ENCODE results near the gene LCMT2.
A peak's percentile ranks its signal among the peaks of the same experiment; 100 is the strongest.

The LCMT2 gene

GRCh38 chr15:43281926-43282602, 48.3 kb downstream of the LCMT2 start:
- Histone ChIP-seq H2BK120ac (ENCODE audit: low read depth, low read length) (no peak overlapping the region), H2BK12ac (ENCODE audit: low read length) (no peak overlapping the region), H3K27ac (replicated peaks; ENCODE audit: low read length) (no peak overlapping the region), H3K4ac (ENCODE audit: low read length) (no peak overlapping the region), H3K18ac (ENCODE audit: low read length) (peak overlapping the region; percentile 6), H3K4me3 (ENCODE audit: low read length in 2 of 2) (no peak overlapping the region), H2BK15ac (ENCODE audit: low read length) (no peak overlapping the region), H3K14ac (ENCODE audit: low read length) (no peak overlapping the region), H3K23ac (ENCODE audit: low read depth, low read length, poor library complexity) (no peak overlapping the region), H3K9me3 (replicated peaks in 1 of 2; ENCODE audit: control insufficient read depth in 2 of 2, insufficient read depth in 1 of 2, low read depth in 1 of 2, low read length in 2 of 2) (no peaks in the 10 kb centered on the region), H4K8ac (ENCODE audit: low read depth, low read length) (no peak overlapping the region), H3K9ac (ENCODE audit: low read depth, low read length, poor library complexity) (no peak overlapping the region), H3K79me1 (ENCODE audit: low read depth, low read length) (no peaks in the 10 kb centered on the region), H4K91ac (ENCODE audit: low read depth, low read length, poor library complexity) (no peak overlapping the region), H3K4me2 (ENCODE audit: insufficient read depth, low read length, poor library complexity, severe bottlenecking) (no peak overlapping the region), H3K4me1 (ENCODE audit: control insufficient read depth in 2 of 2, insufficient read depth in 1 of 2, low read depth in 1 of 2, low read length in 2 of 2) (no peaks in the 10 kb centered on the region), H3K27me3 (ENCODE audit: control insufficient read depth in 3 of 3, insufficient read depth in 3 of 3, low read depth in 1 of 3, low read length in 3 of 3) (peaks cover 0 to 22% (median under 1%) of the 10 kb centered on the region in 3 experiments), H3K36me3 (replicated peaks in 1 of 2; ENCODE audit: control insufficient read depth in 2 of 2, insufficient read depth in 2 of 2, low read length in 2 of 2) (no peaks in the 10 kb centered on the region), H2BK5ac (ENCODE audit: low read length) (no peak overlapping the region), H2AK5ac (ENCODE audit: low read depth, low read length) (no peak overlapping the region), H2AFZ (ENCODE audit: low read length) (no peak overlapping the region)
- DNase-seq (ENCODE audit: low spot score), result no peak
- WGBS, 2 donors (ENCODE audit: extremely low coverage in 2 of 2, insufficient read length in 2 of 2, insufficient replicate concordance in 1 of 2), result no CpG with 5 or more reads among the region's 12 CpGs

DNA sequence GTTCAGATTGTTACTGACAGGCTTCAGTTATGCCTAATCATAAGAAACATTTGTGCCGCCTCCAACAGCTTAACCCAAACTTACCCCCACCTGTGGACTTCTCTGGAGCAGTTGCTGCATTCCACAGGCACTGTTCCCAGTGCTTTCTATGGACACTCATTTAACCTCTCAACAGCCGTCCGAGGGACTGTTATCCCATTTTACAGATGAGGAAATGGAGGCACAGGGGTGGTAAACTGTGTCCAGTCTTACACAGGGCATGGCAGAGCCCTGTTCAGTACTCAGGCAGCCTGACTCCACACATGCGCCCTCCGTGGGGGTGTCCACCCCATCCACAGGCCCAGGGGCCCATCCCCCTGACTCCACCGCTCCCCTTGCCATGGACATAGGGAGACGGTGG, 49.4 kb downstream of the LCMT2 start:
- no peak overlapping the region for H2BK120ac ChIP-seq (ENCODE audit: low read depth, low read length)
- H3K79me1 ChIP-seq (ENCODE audit: low read depth, low read length), result no peaks in the 10 kb centered on the region
- no peak overlapping the region for H2AK5ac ChIP-seq (ENCODE audit: low read depth, low read length)
- no peak overlapping the region for H3K18ac ChIP-seq (ENCODE audit: low read length)
- no peak overlapping the region for H2BK12ac ChIP-seq (ENCODE audit: low read length)
- H3K36me3 ChIP-seq (replicated peaks in 1 of 2; ENCODE audit: control insufficient read depth in 2 of 2, insufficient read depth in 2 of 2, low read length in 2 of 2), result no peaks in the 10 kb centered on the region
- no peak overlapping the region for H2AFZ ChIP-seq (ENCODE audit: low read length)
- H2BK15ac ChIP-seq (ENCODE audit: low read length), result no peak overlapping the region
- H3K9ac ChIP-seq (ENCODE audit: low read depth, low read length, poor library complexity), result no peak overlapping the region
- no peak overlapping the region for H3K14ac ChIP-seq (ENCODE audit: low read length)
- no peak overlapping the region for H3K27ac ChIP-seq (replicated peaks; ENCODE audit: low read length)
- WGBS, 2 donors (ENCODE audit: extremely low coverage in 2 of 2, insufficient read length in 2 of 2, insufficient replicate concordance in 1 of 2), result no CpG with 5 or more reads among the region's 7 CpGs
- DNase-seq (ENCODE audit: low spot score), result no peak
- H3K27me3 ChIP-seq (ENCODE audit: control insufficient read depth in 3 of 3, insufficient read depth in 3 of 3, low read depth in 1 of 3, low read length in 3 of 3), result peaks cover 0 to 30% (median 0%) of the 10 kb centered on the region in 3 experiments
- H2BK5ac ChIP-seq (ENCODE audit: low read length), result no peak overlapping the region
- no peak overlapping the region for H4K91ac ChIP-seq (ENCODE audit: low read depth, low read length, poor library complexity)
- no peak overlapping the region for H3K23ac ChIP-seq (ENCODE audit: low read depth, low read length, poor library complexity)
- no peaks in the 10 kb centered on the region for H3K9me3 ChIP-seq (replicated peaks in 1 of 2; ENCODE audit: control insufficient read depth in 2 of 2, insufficient read depth in 1 of 2, low read depth in 1 of 2, low read length in 2 of 2)
- no peak overlapping the region for H4K8ac ChIP-seq (ENCODE audit: low read depth, low read length)
- no peaks in the 10 kb centered on the region for H3K4me1 ChIP-seq (ENCODE audit: control insufficient read depth in 2 of 2, insufficient read depth in 1 of 2, low read depth in 1 of 2, low read length in 2 of 2)
- H3K4me3 ChIP-seq (ENCODE audit: low read length in 2 of 2), result no peak overlapping the region
- H3K4me2 ChIP-seq (ENCODE audit: insufficient read depth, low read length, poor library complexity, severe bottlenecking), result no peak overlapping the region
- no peak overlapping the region for H3K4ac ChIP-seq (ENCODE audit: low read length)

DNA sequence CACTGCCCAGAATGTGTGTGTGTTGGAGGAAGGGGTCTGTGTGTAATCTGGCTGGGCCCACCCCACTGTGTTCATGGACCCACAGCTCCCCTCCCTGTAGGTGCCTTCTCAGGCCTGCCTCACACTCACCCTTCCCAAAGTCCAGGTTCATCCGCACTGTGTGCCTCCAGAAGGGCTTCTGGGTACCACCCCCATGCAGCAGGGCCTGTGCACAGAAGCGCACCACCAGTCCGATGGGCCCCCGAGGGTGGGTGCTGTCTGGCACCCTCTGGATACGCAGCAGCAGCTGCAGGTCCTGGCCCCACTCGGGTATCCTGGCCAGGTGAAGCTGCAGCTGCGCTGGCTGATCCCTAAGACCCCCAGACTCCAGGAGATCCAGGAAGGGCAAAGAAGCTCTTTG, 50.9 kb downstream of the LCMT2 start:
- H2BK15ac ChIP-seq (ENCODE audit: low read length), result no peak overlapping the region
- H3K4ac ChIP-seq (ENCODE audit: low read length), result no peak overlapping the region
- H3K14ac ChIP-seq (ENCODE audit: low read length), result peak overlapping the region; percentile 31
- no peak for DNase-seq (ENCODE audit: low spot score)
- H2BK120ac ChIP-seq (ENCODE audit: low read depth, low read length), result no peak overlapping the region
- H3K23ac ChIP-seq (ENCODE audit: low read depth, low read length, poor library complexity), result no peak overlapping the region
- peaks cover 0 to 37% (median 0%) of the 10 kb centered on the region in 3 experiments for H3K27me3 ChIP-seq (ENCODE audit: control insufficient read depth in 3 of 3, insufficient read depth in 3 of 3, low read depth in 1 of 3, low read length in 3 of 3)
- peak overlapping the region in 1 of 2 donors; percentile 23 for H3K4me3 ChIP-seq (ENCODE audit: low read length in 2 of 2)
- H2BK5ac ChIP-seq (ENCODE audit: low read length), result peak overlapping the region; percentile 39
- no peak overlapping the region for H4K8ac ChIP-seq (ENCODE audit: low read depth, low read length)
- H3K18ac ChIP-seq (ENCODE audit: low read length), result no peak overlapping the region
- no peak overlapping the region for H4K91ac ChIP-seq (ENCODE audit: low read depth, low read length, poor library complexity)
- H3K4me2 ChIP-seq (ENCODE audit: insufficient read depth, low read length, poor library complexity, severe bottlenecking), result no peak overlapping the region
- H3K9ac ChIP-seq (ENCODE audit: low read depth, low read length, poor library complexity), result no peak overlapping the region
- WGBS, 2 donors (ENCODE audit: extremely low coverage in 2 of 2, insufficient read length in 2 of 2, insufficient replicate concordance in 1 of 2), result no CpG with 5 or more reads among the region's 7 CpGs
- H3K4me1 ChIP-seq (ENCODE audit: control insufficient read depth in 2 of 2, insufficient read depth in 1 of 2, low read depth in 1 of 2, low read length in 2 of 2), result no peaks in the 10 kb centered on the region
- H3K27ac ChIP-seq (replicated peaks; ENCODE audit: low read length), result no peak overlapping the region
- H3K79me1 ChIP-seq (ENCODE audit: low read depth, low read length), result peaks cover 1% of the 10 kb centered on the region
- no peaks in the 10 kb centered on the region for H3K9me3 ChIP-seq (replicated peaks in 1 of 2; ENCODE audit: control insufficient read depth in 2 of 2, insufficient read depth in 1 of 2, low read depth in 1 of 2, low read length in 2 of 2)
- no peaks in the 10 kb centered on the region for H3K36me3 ChIP-seq (replicated peaks in 1 of 2; ENCODE audit: control insufficient read depth in 2 of 2, insufficient read depth in 2 of 2, low read length in 2 of 2)
- H2AFZ ChIP-seq (ENCODE audit: low read length), result no peak overlapping the region
- H2AK5ac ChIP-seq (ENCODE audit: low read depth, low read length), result peak overlapping the region; percentile 21
- no peak overlapping the region for H2BK12ac ChIP-seq (ENCODE audit: low read length)

DNA sequence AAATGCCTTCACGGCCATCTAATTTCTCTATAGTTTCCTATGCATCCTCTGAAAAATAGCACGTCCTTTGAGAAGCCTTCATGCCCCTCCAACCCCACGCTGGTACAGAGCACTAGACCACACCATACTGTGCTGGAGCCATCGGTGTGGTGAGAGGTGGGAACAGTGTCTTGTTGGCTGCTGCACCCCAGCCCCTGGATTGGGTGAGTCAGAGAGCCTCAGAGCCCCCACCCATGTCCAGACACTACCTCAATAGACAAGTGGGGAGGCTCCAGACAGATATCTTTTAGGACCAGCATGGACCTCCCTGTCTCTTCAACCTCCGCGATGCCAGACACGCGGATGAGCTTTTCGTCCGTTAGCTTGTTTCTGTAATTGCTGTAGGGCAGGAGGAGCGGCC, 51.5 kb downstream of the LCMT2 start:
- no peak overlapping the region for H2AK5ac ChIP-seq (ENCODE audit: low read depth, low read length)
- no peaks in the 10 kb centered on the region for H3K36me3 ChIP-seq (replicated peaks in 1 of 2; ENCODE audit: control insufficient read depth in 2 of 2, insufficient read depth in 2 of 2, low read length in 2 of 2)
- no peak overlapping the region for H2BK120ac ChIP-seq (ENCODE audit: low read depth, low read length)
- WGBS, 2 donors (ENCODE audit: extremely low coverage in 2 of 2, insufficient read length in 2 of 2, insufficient replicate concordance in 1 of 2), result no CpG with 5 or more reads among the region's 11 CpGs
- no peak overlapping the region for H3K18ac ChIP-seq (ENCODE audit: low read length)
- H2AFZ ChIP-seq (ENCODE audit: low read length), result no peak overlapping the region
- no peak overlapping the region for H3K4me2 ChIP-seq (ENCODE audit: insufficient read depth, low read length, poor library complexity, severe bottlenecking)
- H3K4ac ChIP-seq (ENCODE audit: low read length), result no peak overlapping the region
- peak overlapping the region; percentile 39 for H2BK5ac ChIP-seq (ENCODE audit: low read length)
- no peak overlapping the region for H4K8ac ChIP-seq (ENCODE audit: low read depth, low read length)
- no peak for DNase-seq (ENCODE audit: low spot score)
- H3K27me3 ChIP-seq (ENCODE audit: control insufficient read depth in 3 of 3, insufficient read depth in 3 of 3, low read depth in 1 of 3, low read length in 3 of 3), result peaks cover 0 to 37% (median 0%) of the 10 kb centered on the region in 3 experiments
- no peak overlapping the region for H2BK12ac ChIP-seq (ENCODE audit: low read length)
- H3K9me3 ChIP-seq (replicated peaks in 1 of 2; ENCODE audit: control insufficient read depth in 2 of 2, insufficient read depth in 1 of 2, low read depth in 1 of 2, low read length in 2 of 2), result no peaks in the 10 kb centered on the region
- H3K9ac ChIP-seq (ENCODE audit: low read depth, low read length, poor library complexity), result no peak overlapping the region
- H3K14ac ChIP-seq (ENCODE audit: low read length), result no peak overlapping the region
- H3K4me1 ChIP-seq (ENCODE audit: control insufficient read depth in 2 of 2, insufficient read depth in 1 of 2, low read depth in 1 of 2, low read length in 2 of 2), result no peaks in the 10 kb centered on the region
- H3K79me1 ChIP-seq (ENCODE audit: low read depth, low read length), result peaks cover 1% of the 10 kb centered on the region
- no peak overlapping the region for H4K91ac ChIP-seq (ENCODE audit: low read depth, low read length, poor library complexity)
- H3K27ac ChIP-seq (replicated peaks; ENCODE audit: low read length), result no peak overlapping the region
- H3K4me3 ChIP-seq (ENCODE audit: low read length in 2 of 2), result no peak overlapping the region
- no peak overlapping the region for H2BK15ac ChIP-seq (ENCODE audit: low read length)
- H3K23ac ChIP-seq (ENCODE audit: low read depth, low read length, poor library complexity), result no peak overlapping the region

Data from neuronal stem cell (in vitro differentiated cells).